Measurements from ENCODE around the gene RAMACL.
"Not testable (repeated sequence)": the region's sequence is repeated elsewhere in the genome, so short reads cannot be mapped to it uniquely, and the experiment has no call there.

Gene RAMACL

GRCh38 chr6:166595949-166596348 is 9.5 kb upstream of the RAMACL start:
- no peak for DNase-seq (ENCODE audit: low read depth)

DNA sequence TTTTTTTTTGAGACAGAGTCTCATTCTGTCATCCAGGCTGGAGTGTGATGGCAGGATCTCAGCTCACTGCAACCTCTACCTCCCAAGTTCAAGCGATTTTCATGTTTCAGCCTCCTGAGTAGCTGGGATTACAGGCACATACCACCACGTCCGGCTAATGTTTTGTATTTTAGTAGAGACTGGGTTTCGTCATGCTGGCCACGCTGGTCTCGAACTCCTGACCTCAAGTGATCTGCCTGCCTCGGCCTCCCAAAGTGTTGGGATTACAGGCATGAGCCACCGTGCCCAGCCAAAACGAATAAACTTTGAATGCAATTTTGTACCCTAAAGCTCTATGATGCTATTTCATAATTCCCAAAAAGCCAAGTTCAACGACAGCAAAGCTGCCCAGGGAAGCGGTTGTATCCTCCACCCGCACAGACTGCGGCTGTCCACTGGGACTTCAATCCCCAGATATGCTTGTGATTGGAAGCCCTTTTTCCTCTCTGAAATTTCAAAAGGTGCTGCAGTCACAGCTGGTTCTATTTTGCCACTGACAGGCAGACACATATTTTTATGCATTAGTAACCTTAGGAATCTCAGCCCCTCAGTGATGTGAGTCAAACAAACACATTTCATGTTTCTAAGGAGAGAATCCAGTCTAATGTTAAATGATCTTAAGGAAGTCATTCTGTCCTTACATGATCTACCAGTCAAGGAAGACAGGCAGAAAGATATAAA is 8.7 kb upstream of the RAMACL start:
- peak; percentile 94 for DNase-seq (ENCODE audit: low read depth)

DNA sequence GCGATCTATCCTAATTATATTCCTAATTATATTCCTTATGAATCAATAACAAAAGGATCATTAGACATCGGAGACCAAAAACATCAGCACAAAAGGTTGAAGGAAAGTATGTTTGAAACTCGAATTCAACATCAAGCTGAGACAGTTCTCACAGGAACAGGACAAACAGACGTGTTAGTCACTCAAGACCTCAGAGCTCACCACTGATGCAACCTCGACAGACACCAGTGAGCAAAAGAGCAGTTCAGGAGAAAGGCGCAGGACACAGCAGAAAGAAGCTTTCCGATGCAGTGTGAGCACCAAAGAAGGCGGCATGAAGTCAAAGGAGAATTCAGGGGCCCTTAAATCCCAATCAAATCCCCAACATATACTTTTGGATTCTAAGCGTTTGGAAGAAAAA is 6.3 kb upstream of the RAMACL start:
- peak; percentile 54 for DNase-seq (ENCODE audit: low read depth)

GRCh38 chr6:166591961-166592520 is 5.6 kb upstream of the RAMACL start:
- DNase-seq (ENCODE audit: low read depth), result peak; percentile 29

- no peak for DNase-seq (ENCODE audit: low read depth)
Measured at GRCh38 chr6:166591026-166591425, 4.5 kb upstream of the RAMACL start.

- no peak for DNase-seq (ENCODE audit: low read depth)
Measured at GRCh38 chr6:166589786-166590574, 3.5 kb upstream of the RAMACL start.

- no peak for DNase-seq (ENCODE audit: low read depth)
Measured at GRCh38 chr6:166589337-166589731, 2.9 kb upstream of the RAMACL start.

- peak; percentile 85 for DNase-seq (ENCODE audit: low read depth)
Measured at GRCh38 chr6:166588691-166589336, 2.3 kb upstream of the RAMACL start.

GRCh38 chr6:166587631-166588413 is 1.3 kb upstream of the RAMACL start:
- DNase-seq (ENCODE audit: low read depth), result no peak

GRCh38 chr6:166584853-166585429 is 1.5 kb downstream of the RAMACL start:
- DNase-seq (ENCODE audit: low read depth), result peak; percentile 74

DNA sequence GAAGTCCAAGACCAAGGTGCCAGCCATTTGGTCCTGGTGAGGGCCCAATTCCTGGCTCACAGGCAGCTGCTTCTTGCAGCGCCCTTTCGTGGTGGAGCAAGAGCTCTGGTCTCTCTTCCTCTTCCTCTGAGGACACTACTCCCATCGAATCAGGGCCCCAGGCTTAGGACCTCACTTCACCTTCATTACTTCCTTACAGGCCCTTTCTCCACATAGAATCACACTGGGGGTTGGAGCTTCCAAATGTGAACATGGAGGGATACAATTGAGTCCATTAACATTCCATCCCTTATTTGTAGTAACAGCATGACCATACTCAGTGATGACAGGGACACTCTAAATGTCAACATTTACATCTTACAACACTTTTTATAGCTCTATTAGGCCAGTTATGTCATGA is 2.3 kb downstream of the RAMACL start:
- DNase-seq (ENCODE audit: low read depth), result peak; percentile 77

DNA sequence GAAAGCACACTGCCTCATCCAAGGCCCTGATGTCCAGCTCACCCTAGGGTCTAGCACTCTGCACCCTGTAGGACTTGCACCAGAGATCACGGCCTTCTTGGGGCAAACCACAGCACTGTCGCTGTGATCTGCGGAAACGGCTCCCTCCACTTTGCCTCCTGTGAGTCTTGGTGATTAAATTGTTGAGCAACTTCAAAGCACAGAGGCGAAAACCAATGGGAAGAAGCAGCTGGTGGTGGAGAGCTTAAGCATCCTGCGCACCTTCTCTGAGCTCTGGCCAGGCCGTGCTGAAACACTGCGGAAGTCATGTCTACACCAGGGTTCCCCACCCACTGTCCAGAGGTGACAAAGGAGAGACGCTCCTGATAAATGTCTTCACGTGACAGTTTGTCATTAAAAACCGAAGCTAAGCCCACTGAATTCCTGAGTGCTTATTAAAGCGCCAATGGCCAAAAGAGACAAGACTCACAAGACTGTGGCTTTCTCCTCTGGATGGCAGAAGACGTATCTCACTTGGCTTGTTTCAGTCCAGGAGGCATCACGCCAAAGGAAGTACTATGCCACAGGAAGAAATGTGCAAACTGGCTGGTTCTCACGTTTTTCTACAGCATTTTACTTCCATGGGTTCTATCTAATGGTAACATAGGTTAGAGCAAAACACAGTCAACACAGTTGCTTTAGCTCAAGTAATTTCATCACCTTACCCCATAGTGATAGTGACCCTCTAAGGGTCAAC is 3.1 kb downstream of the RAMACL start:
- DNase-seq (ENCODE audit: low read depth), result no peak

- peak; percentile 59 for DNase-seq (ENCODE audit: low read depth)
Measured at GRCh38 chr6:166582258-166582657, 4.2 kb downstream of the RAMACL start.

- not testable (repeated sequence) for DNase-seq (ENCODE audit: low read depth)
Measured at GRCh38 chr6:166581801-166582200, 4.7 kb downstream of the RAMACL start.

DNA sequence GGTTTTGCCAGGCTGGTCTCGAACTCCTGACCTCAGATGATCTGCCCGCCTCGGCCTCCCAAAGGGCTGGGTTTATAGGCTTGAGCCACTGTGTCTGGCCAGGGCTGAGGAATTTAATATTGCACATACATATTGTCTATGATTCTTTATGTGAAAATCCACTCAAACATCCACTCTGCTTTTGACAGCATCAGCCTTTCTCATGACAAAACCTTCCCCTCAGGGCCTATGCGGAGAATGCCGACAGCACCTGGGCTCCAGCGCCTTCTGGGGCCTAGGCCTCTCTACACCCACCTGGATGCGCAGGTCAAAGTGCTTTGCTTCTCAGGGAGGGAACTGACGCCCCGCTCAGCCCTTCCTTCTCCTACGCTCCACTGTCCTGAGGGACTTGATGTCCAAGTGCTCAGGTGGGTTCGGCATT is 5.4 kb downstream of the RAMACL start:
- no peak for DNase-seq (ENCODE audit: low read depth)

DNA sequence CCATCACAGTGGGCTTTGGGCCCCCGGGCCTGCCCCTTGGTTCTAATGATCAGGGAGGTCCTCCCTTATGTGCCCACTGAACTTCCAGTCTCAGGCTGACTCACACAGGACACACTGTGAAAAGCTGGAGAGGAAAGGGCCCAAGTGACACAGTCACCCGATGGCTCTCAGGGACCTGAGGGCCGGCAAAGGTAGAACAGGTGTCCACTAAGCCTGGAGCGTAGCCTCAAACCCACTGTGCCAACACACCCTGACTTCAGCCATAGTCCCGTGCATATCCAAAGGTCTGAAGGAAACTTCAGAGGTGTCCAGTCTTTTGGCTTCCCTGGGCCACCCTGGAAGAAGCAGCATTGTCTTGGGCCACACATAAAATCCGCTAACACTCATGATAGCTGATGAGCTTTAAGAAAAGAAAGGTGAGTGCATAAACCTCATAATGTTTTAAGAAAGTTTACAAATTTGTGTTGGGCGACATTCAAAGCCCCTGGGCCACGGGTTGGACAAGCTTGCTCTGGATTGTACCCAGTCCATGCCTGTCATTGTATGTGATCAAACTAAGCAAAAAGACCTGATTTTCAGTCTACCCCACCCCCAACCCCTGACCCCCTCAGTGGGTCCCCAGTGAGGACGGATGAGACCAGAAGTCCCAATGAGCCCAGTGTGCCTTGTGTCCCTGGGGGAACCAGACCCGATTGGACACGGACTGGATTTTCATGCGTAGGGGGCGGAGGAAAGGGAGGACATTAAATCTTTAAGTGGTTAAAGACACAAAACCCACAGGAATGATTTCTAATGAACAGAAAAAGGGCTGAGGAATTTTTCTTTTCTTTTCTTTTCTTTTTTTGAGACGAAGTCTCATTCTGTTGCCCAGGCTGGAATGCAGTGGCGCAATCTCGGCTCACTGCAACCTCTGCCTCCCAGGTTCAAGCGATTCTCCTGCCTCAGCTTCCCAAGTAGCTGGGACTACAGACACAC is 6.1 kb downstream of the RAMACL start:
- DNase-seq (ENCODE audit: low read depth), result peak; percentile 34

DNA sequence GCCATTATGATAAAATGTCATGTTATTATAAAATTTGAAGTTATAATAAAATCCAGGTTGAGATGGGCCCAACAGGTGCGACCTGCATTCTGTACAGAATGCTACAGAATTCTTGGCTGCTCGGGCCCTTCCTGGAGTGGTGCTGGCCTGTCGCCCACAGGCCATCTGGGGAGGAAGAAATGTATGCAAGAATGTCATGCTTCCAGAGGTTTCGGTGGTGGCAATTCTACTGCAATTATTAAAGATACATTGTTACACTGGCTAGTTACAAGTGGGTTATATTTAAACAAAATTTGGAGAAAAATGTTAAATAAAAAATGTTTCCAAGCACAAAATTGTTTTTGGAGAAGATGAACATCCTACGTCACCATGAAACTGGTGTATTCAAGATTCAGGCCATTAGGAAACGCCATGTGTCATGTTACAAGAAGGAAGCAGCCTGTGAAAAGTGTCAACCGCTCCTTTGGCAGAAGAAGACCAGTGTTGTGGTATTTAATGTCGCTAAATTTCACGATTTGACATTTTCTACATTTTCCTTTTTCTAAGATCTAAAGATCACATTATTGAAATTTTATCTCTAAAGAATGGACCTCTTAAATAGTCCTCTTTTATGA is 7.1 kb downstream of the RAMACL start:
- no peak for DNase-seq (ENCODE audit: low read depth)

- DNase-seq (ENCODE audit: low read depth), result no peak
Measured at GRCh38 chr6:166578536-166579236, 7.8 kb downstream of the RAMACL start.

All from EH (cell line).